NB4 (cell line): ENCODE data around the gene ANKRD50.

Source experiments
- POLR2A ChIP-seq: IDR thresholded peaks from 2 replicates; pipeline ENCODE4 v1.6.1; 2011; ENCODE audit warnings: mild to moderate bottlenecking; ENCODE audit not compliant: insufficient read length; ENCODE audit errors: extremely low read depth
- TF ChIP-seq, protein P1 (sequence below): IDR thresholded peaks from one replicate; pipeline ENCODE4 v1.5.1; 2012; ENCODE audit warnings: low read depth, low read length
- TF ChIP-seq, protein P2 (sequence below): IDR thresholded peaks from 2 replicates; pipeline ENCODE4 v1.6.1; 2011; ENCODE audit warnings: low read depth, low read length

DNA sequence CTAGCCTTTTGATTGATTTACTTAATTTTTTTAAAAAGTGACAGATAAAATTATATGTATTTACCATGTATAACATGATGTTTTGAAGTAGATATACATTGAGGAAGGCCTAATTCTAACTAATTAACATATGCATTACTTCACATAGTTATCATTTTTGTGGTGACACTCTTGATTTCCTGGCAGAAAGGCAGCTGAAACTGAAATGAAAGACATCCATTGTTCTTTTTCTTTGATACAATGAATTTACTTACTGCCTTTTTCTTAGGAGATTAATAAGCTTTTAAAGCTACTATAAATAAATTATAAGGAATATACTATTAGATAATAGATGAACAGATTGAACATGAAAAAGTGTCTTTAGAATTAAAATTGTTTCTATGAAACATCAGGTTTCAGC is 26.7 kb downstream of the ANKRD50 start:
- TF ChIP-seq, protein P1, sequence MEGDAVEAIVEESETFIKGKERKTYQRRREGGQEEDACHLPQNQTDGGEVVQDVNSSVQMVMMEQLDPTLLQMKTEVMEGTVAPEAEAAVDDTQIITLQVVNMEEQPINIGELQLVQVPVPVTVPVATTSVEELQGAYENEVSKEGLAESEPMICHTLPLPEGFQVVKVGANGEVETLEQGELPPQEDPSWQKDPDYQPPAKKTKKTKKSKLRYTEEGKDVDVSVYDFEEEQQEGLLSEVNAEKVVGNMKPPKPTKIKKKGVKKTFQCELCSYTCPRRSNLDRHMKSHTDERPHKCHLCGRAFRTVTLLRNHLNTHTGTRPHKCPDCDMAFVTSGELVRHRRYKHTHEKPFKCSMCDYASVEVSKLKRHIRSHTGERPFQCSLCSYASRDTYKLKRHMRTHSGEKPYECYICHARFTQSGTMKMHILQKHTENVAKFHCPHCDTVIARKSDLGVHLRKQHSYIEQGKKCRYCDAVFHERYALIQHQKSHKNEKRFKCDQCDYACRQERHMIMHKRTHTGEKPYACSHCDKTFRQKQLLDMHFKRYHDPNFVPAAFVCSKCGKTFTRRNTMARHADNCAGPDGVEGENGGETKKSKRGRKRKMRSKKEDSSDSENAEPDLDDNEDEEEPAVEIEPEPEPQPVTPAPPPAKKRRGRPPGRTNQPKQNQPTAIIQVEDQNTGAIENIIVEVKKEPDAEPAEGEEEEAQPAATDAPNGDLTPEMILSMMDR: no peak
- no peak for TF ChIP-seq POLR2A
- TF ChIP-seq, protein P2, sequence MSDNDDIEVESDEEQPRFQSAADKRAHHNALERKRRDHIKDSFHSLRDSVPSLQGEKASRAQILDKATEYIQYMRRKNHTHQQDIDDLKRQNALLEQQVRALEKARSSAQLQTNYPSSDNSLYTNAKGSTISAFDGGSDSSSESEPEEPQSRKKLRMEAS: no peak
